Vagina (tissue), 2 donors: Measurements from ENCODE around the gene NPY4R. TPM values are rescaled to one million over a fixed set of nuclear protein-coding genes. Genes with fewer than 3 reads are reported as not detected.
"Not testable (repeated sequence)": the region's sequence is repeated elsewhere in the genome, so short reads cannot be mapped to it uniquely, and the experiment has no call there.

Experiments used
- DNase-seq, 2 donors: peaks; one replicate each; pipeline ENCODE4 v3.0.0-alpha.2; 2017; ENCODE audit errors: extremely low spot score in 2 of 2
- H3K27ac ChIP-seq: fragments of 200-600 bp; sonication (generic); one replicate; pipeline ENCODE4 v1.5.1; 2019
- H3K27me3 ChIP-seq: fragments of 200-600 bp; sonication (generic); one replicate; pipeline ENCODE4 v1.5.1; 2019
- H3K36me3 ChIP-seq, 2 donors: fragments of 200-600 bp; sonication (generic); one replicate each; pipeline ENCODE4 v1.5.1; 2017 to 2019
- H3K4me1 ChIP-seq: fragments of 200-600 bp; sonication (generic); one replicate; pipeline ENCODE4 v1.5.1; 2019
- H3K4me3 ChIP-seq, 2 donors: fragments of 200-600 bp; sonication (generic); 1 replicate in 1 of 2; 2 replicates in 1 of 2; pipeline ENCODE4 v1.5.1; 2016 to 2019
- H3K9me3 ChIP-seq: fragments of 200-600 bp; sonication (generic); one replicate; pipeline ENCODE4 v1.5.1; 2019
- intact Hi-C: fragments of 100-400 bp; cut with DNase I; formaldehyde crosslinking; loops from one replicate; pipeline ENCODE4 v1.15.1; 2023
- total RNA-seq: library from RNA; depleted of rRNA; stranded (reverse); fragments of >200 nt; gene quantifications from one replicate; pipeline ENCODE4 v1.2.3, GENCODE V29; 2016

NPY4R gene
- total RNA-seq, 1 donor from 2014 or later: 0.49 TPM

DNA sequence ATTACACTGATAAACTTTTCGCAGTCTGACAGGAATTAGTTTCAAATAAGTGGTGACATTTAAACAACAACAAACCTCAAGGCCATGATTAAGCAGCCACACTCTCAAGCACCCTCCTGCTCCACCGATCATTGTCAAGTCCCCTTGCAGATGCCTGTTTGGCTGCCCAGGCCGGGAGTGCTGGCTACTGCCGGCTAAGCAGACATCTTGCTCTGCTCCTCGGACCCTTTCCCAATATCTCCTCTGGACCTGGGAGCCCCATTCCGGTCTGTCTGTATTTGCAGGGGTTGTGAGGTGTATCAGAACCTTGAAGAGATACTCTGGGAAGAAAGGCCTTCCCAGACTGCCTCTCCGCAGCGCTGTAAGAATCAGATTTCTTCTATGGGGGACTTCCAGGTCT, 14.9 kb downstream of the NPY4R start:
- H3K36me3 ChIP-seq, H3K27ac ChIP-seq, DNase-seq, H3K4me1 ChIP-seq, intact Hi-C loops, H3K9me3 ChIP-seq, H3K4me3 ChIP-seq, H3K27me3 ChIP-seq: not testable (repeated sequence)

GRCh38 chr10:46447439-46447838, 18.3 kb downstream of the NPY4R start:
- DNase-seq, H3K4me3 ChIP-seq, H3K27me3 ChIP-seq, intact Hi-C loops, H3K36me3 ChIP-seq, H3K4me1 ChIP-seq, H3K27ac ChIP-seq, H3K9me3 ChIP-seq: not testable (repeated sequence)

GRCh38 chr10:46445389-46446122, 20.2 kb downstream of the NPY4R start:
- H3K27ac ChIP-seq, intact Hi-C loops, H3K27me3 ChIP-seq, H3K4me1 ChIP-seq, H3K4me3 ChIP-seq, H3K36me3 ChIP-seq, DNase-seq, H3K9me3 ChIP-seq: not testable (repeated sequence)

DNA sequence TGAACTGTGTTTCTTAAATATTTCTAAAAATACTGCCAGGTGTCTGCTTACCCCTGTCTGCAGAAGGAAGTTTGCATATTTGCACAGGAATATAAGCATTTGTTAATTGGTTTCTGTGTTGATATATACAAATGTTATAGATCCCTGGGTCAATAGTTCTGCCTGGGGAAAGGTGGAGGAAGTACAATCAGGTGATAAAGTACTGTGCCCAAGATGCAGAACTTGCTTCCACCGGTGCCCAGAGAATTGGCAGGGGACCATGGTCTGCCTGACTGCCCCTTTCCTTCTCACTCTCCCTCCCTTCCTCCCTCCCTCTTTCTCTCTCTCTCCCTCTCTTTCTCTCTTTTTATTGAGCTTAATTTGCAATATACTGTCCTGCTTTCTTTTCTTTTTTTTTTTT, 22.3 kb downstream of the NPY4R start:
- not testable (repeated sequence) for H3K27me3 ChIP-seq, H3K4me3 ChIP-seq

GRCh38 chr10:46442706-46443275, 23.0 kb downstream of the NPY4R start:
- H3K9me3 ChIP-seq, H3K27me3 ChIP-seq, DNase-seq, H3K4me1 ChIP-seq, H3K36me3 ChIP-seq, H3K4me3 ChIP-seq, intact Hi-C loops, H3K27ac ChIP-seq: not testable (repeated sequence)

More for the DNA sequence above, 22.3 kb downstream of the NPY4R start:
- DNase-seq, H3K9me3 ChIP-seq, H3K36me3 ChIP-seq, H3K27ac ChIP-seq, intact Hi-C loops, H3K4me1 ChIP-seq: not testable (repeated sequence)

DNA sequence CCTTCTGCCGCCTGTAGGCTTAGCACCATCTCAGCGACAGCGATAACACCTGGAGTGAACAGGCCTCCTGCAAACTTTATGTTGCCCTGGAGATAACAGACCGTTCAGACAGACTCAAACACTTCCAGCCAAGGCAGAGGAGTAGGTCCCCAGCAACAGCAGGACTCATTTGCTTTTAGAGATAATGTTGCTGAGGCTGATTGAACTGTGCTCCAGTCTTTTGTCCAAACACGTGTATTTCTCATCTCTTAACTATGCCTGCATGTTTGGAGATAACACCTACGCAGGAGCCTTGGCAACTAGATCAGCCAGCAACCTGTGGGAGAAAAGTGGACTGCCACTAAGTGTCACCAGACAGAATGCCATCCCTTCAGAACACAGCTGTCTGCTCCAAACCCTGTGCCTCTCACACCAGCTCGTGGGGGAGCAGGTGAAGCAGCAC, 23.9 kb downstream of the NPY4R start:
- DNase-seq, H3K4me1 ChIP-seq, H3K27me3 ChIP-seq, H3K9me3 ChIP-seq, H3K27ac ChIP-seq, intact Hi-C loops, H3K4me3 ChIP-seq, H3K36me3 ChIP-seq: not testable (repeated sequence)

- DNase-seq, H3K27ac ChIP-seq, intact Hi-C loops: not testable (repeated sequence)
Observed at GRCh38 chr10:46440942-46441341, 24.8 kb downstream of the NPY4R start.

GRCh38 chr10:46423550-46423949, 42.2 kb downstream of the NPY4R start:
- H3K4me3 ChIP-seq, H3K36me3 ChIP-seq, H3K4me1 ChIP-seq, H3K9me3 ChIP-seq, intact Hi-C loops, H3K27me3 ChIP-seq, H3K27ac ChIP-seq, DNase-seq: not testable (repeated sequence)

More at GRCh38 chr10:46440942-46441341, 24.8 kb downstream of the NPY4R start:
- not testable (repeated sequence) for H3K9me3 ChIP-seq, H3K36me3 ChIP-seq, H3K27me3 ChIP-seq, H3K4me1 ChIP-seq, H3K4me3 ChIP-seq

- H3K4me1 ChIP-seq, intact Hi-C loops, H3K9me3 ChIP-seq, H3K27ac ChIP-seq, DNase-seq, H3K4me3 ChIP-seq, H3K36me3 ChIP-seq, H3K27me3 ChIP-seq: not testable (repeated sequence)
Observed at GRCh38 chr10:46419570-46420379, 46.0 kb downstream of the NPY4R start.

DNA sequence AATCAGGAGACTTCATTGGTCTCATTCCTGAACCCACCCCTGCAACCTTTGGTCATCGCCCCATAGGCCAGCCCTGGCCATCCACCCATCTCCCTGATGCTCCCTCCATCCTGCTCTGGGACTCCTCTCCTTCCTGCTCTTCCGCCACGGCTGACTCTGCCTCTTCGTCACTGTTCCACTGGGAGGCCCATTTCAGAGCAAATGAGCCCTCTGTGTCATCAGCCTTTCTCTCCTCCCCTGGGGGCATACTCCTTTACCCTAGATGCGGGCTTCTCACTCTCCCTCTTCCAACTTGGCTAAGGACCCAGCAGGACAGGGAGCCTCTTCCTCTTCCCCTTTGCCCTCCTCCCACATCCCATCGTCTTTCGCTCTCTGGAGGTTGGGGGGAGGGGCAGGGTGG, 47.5 kb downstream of the NPY4R start:
- intact Hi-C loops, H3K4me3 ChIP-seq, H3K27ac ChIP-seq, H3K9me3 ChIP-seq, H3K4me1 ChIP-seq, H3K36me3 ChIP-seq, DNase-seq, H3K27me3 ChIP-seq: not testable (repeated sequence)

DNA sequence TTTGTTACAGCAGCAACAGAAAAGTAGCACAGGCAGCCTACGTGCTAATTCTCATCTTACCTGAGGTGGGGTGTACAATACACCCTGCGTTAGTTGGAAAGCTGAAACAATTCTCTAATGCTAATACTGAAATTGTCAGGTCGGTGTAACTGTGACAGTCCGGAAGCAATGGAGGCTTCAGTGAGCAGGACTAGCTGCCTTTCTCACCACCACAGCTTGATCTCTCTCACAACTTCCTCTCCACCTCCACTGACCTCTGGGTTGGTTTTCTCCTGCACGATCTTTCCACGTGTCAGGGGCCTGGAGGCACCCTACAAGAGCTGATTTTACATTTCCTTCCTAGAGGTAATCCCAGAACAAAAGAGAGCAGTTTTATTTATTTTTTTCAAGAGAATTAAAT, 50.5 kb downstream of the NPY4R start:
- H3K4me1 ChIP-seq, H3K9me3 ChIP-seq, H3K27me3 ChIP-seq, intact Hi-C loops, H3K27ac ChIP-seq, H3K36me3 ChIP-seq, DNase-seq, H3K4me3 ChIP-seq: not testable (repeated sequence)

DNA sequence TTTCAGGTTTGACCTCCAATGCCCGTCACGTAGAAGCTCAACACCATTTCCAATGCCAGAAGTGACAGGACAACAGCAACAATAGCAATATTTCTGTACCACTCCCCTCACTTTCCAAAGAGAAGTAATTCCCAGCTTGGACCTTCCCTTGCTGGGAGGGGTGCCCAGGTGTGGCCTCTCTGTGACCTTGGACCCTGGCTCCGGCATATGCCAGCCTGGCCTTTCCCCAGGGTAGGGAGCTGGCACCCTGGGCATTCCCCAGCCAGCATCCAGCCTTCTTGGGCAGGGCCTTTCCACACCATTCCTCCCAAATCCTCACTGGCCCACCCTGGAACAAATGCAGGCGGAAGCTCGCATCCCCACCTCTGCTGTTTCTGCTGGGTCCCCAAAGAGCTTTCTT, 53.1 kb downstream of the NPY4R start:
- DNase-seq, H3K27me3 ChIP-seq, H3K9me3 ChIP-seq, H3K4me3 ChIP-seq, H3K27ac ChIP-seq, H3K4me1 ChIP-seq, H3K36me3 ChIP-seq, intact Hi-C loops: not testable (repeated sequence)

DNA sequence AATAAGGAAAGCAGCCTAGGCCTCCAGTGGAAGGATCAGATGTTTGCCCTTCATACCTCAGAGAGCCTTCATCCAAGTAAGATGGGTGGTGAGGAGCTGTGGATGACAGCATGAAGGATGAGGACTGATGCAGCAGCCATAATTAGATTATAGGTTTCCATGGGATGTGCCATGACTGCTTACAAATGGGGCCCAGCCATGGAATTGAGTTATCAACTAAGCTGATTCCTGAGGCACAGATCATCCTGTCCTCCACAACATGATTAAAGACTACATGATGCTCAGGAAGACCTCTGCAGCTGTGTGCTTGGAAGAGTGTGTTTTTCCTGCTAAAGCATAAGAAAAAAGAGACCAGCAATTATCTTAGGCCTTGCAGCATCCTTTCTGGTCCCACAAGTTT, 54.6 kb downstream of the NPY4R start:
- DNase-seq, H3K9me3 ChIP-seq, H3K4me3 ChIP-seq, H3K27ac ChIP-seq, H3K4me1 ChIP-seq, H3K36me3 ChIP-seq, H3K27me3 ChIP-seq, intact Hi-C loops: not testable (repeated sequence)
